HG02759 (cell line): ENCODE data around the gene CD72.
A peak's percentile ranks its signal among the peaks of the same experiment; 100 is the strongest.
"Not testable (repeated sequence)": the region's sequence is repeated elsewhere in the genome, so short reads cannot be mapped to it uniquely, and the experiment has no call there.

ENCODE experiments used
- ATAC-seq: cut with Tn5 transposase; IDR thresholded peaks from one replicate; pipeline ENCODE4 v1.9.1; 2021; ENCODE audit warnings: mild to moderate bottlenecking, moderate library complexity; ENCODE audit not compliant: unreplicated experiment

Gene CD72

GRCh38 chr9:35616681-35617459, 1.3 kb downstream of the CD72 start:
- ATAC-seq = peak; percentile 46

GRCh38 chr9:35615981-35616680, 2.1 kb downstream of the CD72 start:
- ATAC-seq = no peak

GRCh38 chr9:35612843-35613242, 5.4 kb downstream of the CD72 start:
- ATAC-seq = no peak

GRCh38 chr9:35612066-35612465, 6.1 kb downstream of the CD72 start:
- not testable (repeated sequence) for ATAC-seq

- no peak for ATAC-seq
These were observed 6.9 kb downstream of the CD72 start for GRCh38 chr9:35611230-35611797.

- no peak for ATAC-seq
These were observed 8.4 kb downstream of the CD72 start for GRCh38 chr9:35609820-35610163.

- ATAC-seq = no peak
These were observed 9.0 kb downstream of the CD72 start for GRCh38 chr9:35609001-35609819.

GRCh38 chr9:35608221-35608620, 10.0 kb downstream of the CD72 start:
- ATAC-seq = no peak

GRCh38 chr9:35606726-35607125, 11.5 kb downstream of the CD72 start:
- no peak for ATAC-seq

GRCh38 chr9:35606138-35606504, 12.1 kb downstream of the CD72 start:
- no peak for ATAC-seq

- ATAC-seq = peak; percentile 9
These were observed 12.7 kb downstream of the CD72 start for GRCh38 chr9:35605351-35606137.

GRCh38 chr9:35604578-35605350, 13.4 kb downstream of the CD72 start, which contains the start of gene TESK1:
TESK1 (plus strand) TSS chr9:35605262; CDS start chr9:35605620, 358 bp downstream.
- ATAC-seq = peak; percentile 50

GRCh38 chr9:35603986-35604577, 14.1 kb downstream of the CD72 start:
- peak; percentile 85 for ATAC-seq

- ATAC-seq = no peak
These were observed 14.7 kb downstream of the CD72 start for GRCh38 chr9:35603506-35603985.

GRCh38 chr9:35599763-35600604, 18.2 kb downstream of the CD72 start:
- ATAC-seq = no peak

GRCh38 chr9:35598866-35599590, 19.2 kb downstream of the CD72 start:
- no peak for ATAC-seq

- not testable (repeated sequence) for ATAC-seq
These were observed 21.3 kb downstream of the CD72 start for GRCh38 chr9:35596907-35597306.

GRCh38 chr9:35594471-35594870, 23.7 kb downstream of the CD72 start:
- ATAC-seq = no peak
